ENCODE measurements around the gene NFAM1. TPM values are rescaled to one million over a fixed set of nuclear protein-coding genes. Genes with fewer than 3 reads are reported as not detected.

NFAM1 gene
- total RNA-seq, 1 donor from 2014 or later: 1.3 TPM

DNA sequence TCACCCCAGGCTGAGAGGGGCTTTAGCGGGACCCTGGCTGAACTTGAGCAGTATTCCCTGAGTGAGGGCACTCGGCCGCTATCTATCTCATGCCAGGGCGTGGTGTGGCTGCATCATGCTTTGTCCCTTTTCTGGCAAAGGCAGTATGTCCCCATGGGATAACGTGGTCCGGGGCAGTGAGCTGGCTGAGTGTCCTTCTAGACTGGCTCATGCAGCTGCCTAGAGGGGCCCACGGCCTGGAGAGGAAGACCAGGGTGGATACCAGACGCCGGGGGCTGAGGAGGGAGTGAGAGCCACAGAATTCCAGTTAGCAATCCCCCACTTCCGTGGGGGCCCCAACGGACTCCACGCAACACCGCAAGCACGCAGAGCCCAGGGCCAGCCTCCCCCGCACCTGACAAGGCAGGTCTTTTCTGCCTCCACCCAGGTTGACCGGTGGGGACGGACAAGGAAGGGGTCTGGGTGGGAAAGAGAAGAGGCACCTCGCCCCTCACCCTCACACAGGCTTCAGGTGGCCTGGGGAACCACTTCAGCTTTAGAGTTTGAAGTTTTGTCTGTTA is 15.5 kb downstream of the NFAM1 start:
- DNase-seq (ENCODE audit: low spot score): no peak

DNA sequence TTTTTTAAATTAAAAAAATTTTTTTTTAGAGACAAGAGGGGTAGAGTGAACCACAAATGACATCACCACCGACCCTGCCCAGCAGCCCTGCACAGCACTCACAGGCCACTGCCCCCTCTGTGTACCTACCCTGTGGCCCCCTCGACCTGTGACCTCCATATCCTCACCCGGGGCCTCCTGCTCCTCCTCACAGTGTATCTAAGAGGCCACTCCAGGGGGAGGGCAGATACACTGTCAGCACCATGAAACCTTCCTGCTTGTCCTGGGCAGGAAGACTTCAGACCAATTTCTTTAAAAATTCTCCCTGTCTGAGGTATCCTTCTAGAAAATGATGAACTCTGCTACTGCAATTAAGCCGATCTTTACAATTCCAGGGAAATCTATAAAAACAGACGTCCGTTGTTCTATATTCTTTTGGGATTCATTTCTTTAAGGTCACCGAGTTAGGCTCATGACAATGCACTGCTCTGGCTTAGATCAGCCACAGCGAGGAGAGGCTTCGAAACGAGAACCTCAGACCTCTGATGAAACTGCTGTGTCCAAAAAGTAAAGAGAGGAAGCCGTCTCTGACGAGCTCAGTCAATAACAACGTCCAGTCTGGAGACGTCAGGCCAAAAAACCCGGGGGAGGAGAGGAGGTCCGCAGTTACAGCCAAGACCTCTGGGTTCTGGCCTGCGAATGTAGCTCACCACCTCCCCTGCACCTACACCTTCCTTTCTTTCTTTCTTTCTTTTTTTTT is 17.5 kb downstream of the NFAM1 start:
- DNase-seq (ENCODE audit: low spot score): no peak

DNA sequence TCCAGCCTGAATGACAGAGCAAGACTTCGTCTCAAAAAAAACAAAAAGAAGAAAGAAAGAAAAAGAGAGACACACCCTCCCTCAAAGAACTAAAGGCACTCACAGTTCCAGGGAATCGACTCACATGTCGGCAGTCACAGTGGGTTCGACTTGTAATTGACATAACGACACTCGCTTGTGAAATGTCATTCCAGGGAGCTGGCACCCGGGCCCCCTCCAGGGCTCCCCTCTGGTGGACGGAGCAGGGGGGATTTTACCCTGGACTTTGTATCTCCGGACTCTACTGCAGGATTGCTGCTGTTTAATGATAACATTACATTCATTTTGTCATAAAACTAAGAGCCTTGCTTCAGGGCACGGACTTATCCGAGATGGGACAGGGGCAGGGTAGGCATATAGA is 18.2 kb downstream of the NFAM1 start:
- DNase-seq (ENCODE audit: low spot score): no peak

DNA sequence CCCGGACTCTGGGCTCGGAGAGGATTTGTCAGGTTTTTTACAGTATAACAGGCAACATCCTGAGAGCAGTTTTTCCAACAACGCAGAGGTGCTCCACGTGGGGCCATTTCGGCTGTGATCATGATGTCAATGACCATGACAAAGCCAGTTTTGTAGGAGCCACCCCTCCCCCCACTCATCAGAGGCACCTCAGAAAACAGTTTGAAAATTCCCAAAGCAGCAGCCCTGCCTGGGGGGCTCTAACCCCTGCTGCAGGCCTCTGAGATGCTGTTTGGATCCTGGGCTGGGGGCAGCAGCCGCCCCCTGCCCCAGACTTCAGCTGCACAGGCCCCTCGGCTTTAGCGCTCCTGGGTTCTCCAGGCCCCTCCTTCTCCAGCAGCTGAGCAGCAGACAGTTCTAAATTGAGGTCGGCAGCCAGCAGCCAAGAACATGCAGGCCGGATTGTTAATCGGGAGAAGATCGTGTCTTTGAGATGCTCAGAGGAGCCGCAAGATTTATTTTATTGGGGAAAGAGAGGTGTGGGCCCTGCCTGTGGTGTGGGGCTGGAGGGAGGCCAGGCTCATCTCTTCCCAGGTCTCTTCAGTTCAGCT is 19.4 kb downstream of the NFAM1 start:
- no peak for DNase-seq (ENCODE audit: low spot score)

DNA sequence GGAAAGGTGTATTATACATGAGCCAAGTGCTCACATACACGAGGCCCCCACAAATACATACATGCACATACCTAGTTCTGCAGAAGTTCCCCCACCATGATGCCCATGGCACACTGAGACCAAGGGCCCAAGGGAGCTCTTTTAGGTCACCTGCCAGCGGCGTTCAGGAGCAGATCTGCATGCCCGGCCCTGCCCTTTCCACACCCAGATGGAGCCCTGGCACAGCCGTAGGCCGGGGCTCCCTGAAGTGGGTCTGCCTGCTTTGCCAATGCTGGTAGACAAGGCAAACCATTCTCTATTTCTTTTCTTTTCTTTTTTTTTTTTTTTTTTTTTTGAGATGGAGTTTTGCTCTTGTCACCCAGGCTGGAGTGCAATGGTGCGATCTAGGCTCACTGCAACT is 21.5 kb downstream of the NFAM1 start:
- no peak for DNase-seq (ENCODE audit: low spot score)

DNA sequence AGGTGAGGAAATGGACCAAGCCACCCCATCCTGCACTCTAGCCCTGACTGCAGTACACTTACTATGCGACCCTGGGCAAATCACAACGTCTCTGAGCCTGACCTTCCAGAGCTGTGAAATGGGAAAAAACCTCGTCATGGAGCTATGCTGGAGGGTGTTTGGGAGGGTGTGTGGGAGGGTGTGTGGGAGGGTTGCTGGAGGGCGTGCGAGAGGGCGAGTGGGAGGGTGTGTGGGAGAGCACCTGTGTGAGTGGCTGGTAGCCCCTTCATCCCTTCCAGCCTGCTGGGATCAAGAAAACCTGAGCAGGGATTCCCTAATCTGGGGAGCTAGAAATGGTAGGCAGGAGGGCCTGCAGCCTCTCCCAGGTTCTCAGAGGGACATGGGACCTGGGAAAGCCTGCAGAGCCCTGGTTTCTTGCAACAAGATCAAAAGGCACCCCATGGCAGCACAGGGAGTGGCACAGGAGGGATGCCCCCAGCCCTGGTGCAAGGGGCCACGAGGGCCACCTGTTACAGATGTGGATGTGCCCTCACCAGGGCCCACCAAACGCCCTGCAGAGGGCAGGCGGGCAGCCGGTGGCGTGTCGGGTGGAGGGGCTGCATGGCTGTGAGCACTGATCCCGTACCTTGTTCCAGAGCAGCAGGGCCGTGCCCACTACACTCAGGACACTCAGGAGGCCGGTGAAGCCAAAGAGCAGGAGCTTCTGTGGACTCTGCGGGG is 23.2 kb downstream of the NFAM1 start:
- DNase-seq (ENCODE audit: low spot score): no peak

DNA sequence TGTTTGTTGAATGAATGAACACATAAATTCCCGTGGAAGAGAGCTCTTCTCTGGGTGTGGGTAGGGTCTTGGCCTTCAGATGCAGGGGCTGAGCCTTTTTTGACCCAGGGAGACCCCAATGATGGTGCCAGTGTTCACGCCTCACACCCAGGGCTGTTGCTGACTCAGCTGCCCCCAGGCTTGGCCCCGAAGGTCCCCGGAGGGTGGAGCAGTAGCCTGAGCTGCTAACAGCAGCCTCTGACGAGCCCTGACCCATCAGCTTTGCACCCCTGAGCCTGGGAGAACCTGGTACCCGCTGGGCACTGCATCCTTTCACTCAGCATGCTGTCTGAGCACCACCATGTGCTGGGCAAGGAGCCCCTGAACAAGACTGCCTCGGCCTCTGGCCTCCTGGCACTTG is 23.9 kb downstream of the NFAM1 start:
- no peak for DNase-seq (ENCODE audit: low spot score)

DNA sequence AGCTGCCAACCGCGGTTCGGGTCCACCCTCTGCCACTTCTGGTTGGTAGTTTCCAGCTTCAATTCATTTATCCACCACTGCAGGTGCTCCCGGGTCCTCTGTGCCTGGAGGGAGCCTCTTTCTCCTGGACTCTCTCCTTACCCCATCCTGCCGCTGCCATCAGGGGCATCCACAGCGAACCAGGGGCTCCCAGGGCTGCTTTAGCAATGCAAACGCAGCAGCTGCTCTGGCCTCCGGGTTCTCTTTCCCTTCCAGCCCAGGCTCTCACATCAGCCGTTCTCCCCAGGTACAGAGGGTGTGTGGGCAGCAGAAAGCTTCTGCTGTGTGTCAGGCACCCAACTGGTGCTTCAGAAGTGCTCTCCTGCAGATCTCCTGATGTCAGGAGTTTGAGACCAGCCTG is 27.9 kb downstream of the NFAM1 start:
- DNase-seq (ENCODE audit: low spot score): no peak

DNA sequence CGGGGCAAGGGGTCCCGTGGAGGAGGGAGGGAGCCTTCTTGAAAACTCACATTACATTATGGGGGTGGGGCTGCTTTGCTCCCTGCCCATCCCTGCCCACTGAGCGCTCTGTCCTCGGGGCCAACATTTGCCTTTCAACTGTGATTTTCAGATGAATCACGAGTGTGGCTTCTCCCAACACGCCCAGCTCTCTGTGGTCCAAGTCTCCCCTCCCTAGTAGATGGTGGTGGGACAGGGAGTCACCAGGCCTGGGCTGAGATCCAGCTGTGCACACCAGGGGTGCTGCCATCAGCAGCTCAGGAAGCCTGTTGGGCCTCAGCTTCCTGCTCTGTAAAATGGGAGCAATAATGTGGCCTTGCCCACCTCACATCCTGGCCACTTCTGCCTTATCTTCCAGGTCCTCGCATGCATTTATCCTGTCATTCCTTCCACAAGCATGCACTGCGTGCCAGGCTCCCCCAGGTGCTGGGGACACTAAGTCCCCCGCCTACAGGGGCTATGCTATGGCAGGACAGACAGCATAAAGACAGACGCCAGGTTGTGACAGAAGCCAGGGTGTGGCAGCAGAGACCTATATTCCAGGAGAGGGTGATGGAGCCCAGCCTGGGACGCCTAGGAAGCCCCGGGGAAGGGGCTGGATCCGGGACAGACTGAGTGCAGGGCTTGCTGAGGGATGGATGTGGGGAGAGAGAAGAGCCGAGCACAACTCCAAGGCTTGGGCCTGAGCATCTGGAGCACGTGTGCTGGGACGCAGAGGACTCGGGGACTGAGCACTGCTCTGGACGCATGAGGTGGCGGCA is 30.5 kb downstream of the NFAM1 start:
- no peak for DNase-seq (ENCODE audit: low spot score)

DNA sequence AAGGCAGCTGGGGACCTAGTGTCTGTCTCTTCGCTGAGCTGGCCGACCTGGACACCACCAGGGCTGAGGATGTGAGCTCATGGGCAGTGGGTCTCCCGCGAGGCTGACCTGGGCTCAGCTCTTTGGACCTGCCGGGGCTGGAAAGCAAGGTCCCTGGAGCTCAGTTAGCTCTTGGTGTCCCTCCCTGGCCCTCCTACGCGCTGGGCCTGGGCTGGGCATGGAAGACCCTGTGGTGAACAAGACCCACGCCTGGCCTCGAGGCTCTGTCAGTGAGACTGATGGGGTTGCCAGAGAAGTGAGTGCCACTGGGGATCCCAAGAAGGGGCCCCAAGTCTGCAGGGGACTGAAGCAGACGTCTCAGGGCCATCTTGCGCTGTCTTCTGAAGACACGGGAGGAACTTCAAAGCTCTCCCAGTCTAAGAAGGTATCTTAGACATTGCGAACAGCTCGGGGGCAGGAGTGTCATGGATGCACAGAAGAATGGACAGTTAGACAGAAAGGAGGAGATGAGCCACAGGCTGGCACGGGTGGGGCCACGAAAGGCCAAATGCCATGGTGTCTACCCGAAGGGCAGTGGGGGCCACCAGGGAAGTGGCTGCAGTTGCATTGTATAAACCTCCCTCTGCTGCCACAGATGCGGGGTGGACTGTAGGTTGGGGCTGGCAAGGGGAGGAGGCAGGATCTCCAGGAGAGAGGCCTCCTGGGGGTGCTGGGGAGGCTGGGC is 31.2 kb downstream of the NFAM1 start:
- DNase-seq (ENCODE audit: low spot score): no peak

DNA sequence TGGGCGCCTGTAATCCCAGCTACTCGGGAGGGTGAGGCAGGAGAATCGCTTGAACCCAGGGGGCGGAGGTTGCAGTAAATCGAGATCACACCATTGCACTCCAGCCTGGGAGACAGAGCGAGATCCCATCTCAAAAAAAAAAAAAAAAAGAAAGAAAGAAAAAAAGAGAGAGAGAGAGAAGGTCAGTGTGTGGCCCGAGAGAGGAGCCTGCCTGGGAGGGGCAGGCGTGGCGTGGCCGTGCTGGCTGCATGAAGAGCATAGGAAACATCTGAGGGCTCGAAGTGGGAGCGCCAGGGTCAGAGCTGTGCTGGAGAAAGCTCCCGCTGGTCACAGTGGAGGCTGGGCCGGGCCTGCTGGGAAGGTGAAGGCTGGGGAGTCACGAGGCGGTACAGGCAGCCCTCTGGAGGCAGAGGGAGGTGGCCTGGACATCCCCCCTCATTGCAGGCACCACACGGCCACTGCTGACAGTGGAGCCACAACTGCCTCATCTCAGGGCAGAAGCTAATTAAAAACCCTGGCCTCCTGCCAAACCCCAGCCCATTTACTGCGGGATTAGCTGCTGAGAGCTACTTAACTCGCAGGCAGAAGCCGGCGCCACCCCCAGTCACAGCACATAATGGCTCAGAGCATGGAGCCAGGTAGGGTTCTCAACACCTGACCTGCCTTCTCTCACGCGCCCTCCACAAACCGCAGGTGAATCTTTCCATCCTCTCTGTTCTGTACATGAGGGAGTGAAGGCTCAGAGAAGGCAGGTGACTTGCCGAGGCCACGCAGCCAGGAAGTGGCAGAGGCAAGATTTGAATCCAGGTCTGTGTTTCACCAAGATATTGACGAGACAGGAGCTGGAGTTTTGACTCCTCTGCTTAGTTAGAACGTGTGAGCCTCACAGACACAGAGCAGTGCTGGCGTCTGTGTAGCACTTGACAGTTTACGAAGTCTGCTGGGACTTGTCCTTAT is 32.6 kb downstream of the NFAM1 start:
- DNase-seq (ENCODE audit: low spot score): no peak

DNA sequence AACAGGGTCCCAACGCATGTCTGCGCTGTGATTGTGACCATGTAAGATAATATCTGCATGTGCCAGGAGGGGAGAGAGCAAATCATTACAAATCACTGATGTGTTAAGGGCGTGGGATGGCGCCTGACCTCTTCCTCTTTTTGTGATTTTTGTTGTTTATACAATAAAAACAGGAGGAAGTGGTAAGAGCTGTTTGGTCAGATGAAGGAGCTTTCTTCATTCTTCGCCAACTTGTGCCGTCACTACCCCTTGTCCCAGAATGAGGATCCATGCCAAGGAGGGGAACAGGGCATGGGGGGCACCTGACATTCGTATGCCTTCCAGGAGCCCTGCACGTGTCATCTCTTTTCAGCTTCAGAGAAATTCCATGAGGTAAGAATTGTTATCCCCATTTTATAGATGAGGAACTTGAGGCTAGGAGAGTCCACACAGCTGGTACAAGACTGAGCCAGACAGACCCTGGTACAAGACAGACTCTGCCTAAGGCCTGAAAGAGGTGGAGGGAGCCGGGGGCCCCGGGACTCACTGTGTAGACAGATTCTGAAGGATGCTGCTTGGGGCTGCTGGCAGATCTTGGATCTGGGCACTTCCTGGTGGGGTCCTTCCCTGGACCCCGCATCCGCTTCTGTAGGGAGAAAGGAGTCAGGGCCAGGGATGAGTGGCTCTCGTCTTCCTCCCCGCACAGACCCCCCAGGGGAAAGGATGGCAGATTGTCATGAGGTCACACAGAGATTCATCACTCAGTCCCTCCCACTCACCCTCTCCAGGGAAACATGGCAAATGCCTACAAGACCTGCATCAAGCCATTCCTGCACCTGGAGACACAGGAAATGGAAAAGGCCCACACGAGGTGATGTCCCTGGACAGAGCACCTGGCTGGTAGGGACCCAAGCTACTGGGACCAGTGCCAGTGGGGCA is 34.6 kb downstream of the NFAM1 start:
- DNase-seq (ENCODE audit: low spot score): no peak

DNA sequence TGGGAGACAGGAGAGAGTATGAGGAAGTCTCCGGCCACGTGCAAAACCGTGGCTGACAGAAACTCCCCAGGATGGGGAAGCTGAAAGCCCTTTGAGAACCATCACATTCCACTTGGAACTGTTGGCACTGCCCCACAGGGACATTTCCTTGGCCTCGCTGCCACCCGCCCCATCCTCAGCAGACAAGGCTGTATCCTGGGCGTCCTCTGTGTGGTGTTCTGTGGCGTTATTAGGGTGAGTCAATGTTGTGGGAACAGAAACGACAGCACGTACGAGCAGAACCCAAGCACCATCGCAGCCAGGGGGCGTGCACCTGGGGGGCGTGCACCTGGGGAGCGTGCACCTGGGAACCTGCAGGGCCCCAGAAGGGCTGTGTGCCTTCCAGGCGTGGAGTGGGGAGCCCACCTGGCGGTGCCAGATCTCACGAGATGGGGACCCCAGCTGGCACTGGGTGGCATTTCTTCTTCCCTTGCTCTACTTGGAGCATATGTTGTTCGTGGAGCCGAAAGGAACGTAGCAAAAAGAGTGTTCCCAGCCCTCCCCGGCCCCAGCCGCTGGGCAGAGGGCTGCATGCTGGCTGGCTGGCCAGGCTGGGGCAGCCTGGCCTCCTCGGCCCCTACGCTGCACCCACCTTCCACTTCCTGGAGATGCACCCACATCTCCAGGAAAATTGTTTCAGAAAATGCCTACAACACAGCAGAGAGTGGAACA is 35.4 kb downstream of the NFAM1 start:
- DNase-seq (ENCODE audit: low spot score): no peak

DNA sequence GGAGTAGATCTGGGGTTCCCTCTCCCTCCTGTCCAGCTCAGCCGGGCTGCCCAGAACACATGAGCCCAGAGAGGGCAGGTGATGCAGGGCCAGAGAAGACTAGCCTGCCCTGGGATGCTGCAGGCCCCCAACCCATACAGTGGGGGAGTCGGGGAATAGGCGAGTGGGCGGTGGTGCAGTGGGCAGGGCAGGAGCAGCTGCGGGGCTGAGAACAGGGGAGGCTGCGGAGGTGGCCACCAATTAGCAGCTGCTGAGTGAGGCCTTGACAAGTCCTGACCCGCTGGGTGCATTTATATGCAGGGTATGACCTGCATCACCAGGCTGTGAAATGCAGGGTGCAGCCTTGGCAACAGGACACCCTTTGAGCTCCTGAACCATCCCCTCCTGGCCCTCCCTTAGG is 43.1 kb downstream of the NFAM1 start:
- no peak for DNase-seq (ENCODE audit: low spot score)

DNA sequence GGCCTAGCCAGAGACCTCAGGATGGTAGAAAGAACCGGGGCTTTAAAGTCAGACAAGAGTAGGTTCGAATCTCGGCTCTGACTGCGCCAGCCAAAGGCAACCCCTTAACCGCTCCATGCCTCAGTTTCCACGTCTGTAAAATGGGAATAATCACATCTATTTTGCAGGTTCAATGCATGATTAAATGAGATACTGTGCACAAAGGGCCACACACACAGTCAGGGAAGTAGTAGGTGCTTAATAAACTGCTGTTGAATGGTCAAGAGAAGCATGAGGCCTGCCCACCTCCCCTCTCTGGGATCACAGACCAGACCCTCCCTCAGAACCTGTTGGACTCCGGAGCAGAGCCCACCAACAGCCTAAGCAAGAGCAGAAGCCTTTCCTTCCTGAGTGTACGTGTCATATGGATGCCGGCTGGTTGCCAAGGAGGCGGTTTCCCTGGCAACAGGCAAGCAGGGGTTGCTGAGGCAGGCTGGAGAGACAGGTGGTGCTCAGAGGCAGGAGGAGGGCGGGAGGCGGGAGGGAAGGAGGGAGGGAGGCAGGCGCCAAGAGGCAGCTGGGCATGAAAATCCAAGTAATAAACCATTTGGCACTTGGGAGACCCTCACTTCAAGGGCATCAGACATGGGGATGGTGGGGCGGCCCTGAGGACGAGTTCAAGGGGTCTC is 43.9 kb downstream of the NFAM1 start:
- DNase-seq (ENCODE audit: low spot score): no peak

DNA sequence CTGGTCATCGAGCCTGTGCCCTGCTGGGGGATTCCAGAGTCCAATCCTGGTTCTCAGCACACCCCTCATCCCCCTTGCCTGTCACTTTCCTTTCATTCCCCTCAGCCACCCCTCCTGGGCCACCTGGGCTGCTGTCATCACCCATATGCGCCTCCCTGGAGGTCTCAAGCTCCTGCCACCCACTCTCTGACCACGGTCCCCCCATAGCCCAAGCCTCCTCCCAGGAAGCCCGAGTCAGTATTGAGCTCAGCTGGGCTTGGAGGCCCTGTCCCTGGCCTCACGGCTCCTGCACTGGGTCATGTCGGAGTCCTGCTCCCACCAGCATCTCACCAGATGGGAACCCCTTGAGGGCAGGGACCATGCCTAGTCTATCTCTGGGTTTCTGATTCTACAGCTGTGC is 44.6 kb downstream of the NFAM1 start:
- no peak for DNase-seq (ENCODE audit: low spot score)

DNA sequence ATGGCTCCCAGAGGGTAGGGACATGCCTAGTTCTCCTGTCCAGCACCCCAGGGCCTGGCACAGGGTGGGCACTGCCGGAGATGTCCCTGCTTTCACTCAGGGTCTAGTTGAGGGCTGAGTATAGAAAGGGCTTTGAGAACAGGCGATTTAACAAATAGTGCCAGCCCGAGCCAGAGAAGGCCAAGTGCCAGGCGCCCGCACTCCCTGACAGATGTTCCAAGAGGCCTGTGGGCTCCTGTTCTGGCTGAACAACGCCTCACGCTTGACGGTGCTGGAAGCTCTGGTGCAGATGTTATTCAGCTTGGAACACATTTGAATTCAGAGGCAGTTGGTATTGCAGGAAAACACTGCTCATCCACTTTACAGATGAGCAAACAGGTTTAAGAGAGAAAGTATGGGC is 46.5 kb downstream of the NFAM1 start:
- no peak for DNase-seq (ENCODE audit: low spot score)

DNA sequence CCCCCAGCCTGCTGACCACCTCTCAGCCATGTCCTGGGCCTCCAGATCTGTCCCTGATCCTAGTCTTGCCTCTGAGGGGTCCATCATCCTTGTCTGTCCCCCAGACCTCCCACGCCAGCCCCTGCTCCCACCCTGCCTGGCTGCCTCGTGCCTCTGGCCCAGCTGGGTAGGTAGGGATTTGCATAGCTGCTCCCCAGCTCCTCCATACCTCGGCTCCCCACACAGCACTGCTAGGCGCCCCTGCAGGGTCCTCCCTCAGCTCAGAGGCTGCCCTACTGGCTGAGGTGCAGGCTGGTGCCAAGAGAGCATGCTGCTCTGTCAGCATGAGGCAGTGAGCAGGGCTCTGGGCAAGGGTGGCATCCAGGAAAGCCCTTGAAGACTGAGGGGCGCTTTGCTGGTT is 47.7 kb downstream of the NFAM1 start:
- DNase-seq (ENCODE audit: low spot score): no peak

Measured in ureter (tissue), 1 donor.